CD4-positive, alpha-beta memory T cell (primary cell): Measurements from ENCODE around the gene OAF. TPM values are rescaled to one million over a fixed set of nuclear protein-coding genes. Genes with fewer than 3 reads are reported as not detected.
"Not testable (repeated sequence)": the region's sequence is repeated elsewhere in the genome, so short reads cannot be mapped to it uniquely, and the experiment has no call there.

ENCODE experiments used
- CTCF ChIA-PET: fragments of 350-600 bp; sonication (Branson Sonifier 250); formaldehyde crosslinking; loops from one replicate; lab custom pipeline; 2021; ENCODE audit warnings: inconsistent platforms; ENCODE audit not compliant: partially characterized antibody; lab: Charles Lee
- POLR2A ChIA-PET: fragments of 350-600 bp; sonication (Branson Sonifier 250); formaldehyde crosslinking; loops from one replicate; lab custom pipeline; 2021; ENCODE audit not compliant: partially characterized antibody; lab: Charles Lee
- DNase-seq, 5 donors: peaks; one replicate each; pipeline versions ENCODE4 v3.0.0 to v3.0.0-alpha.2; 2020 to 2022; ENCODE audit warnings: mixed read lengths in 1 of 5
- H3K27ac ChIP-seq: one replicate; pipeline ENCODE4 v1.7.0; 2013; ENCODE audit warnings: low read depth, low read length
- H3K27me3 ChIP-seq: 2 replicates; pipeline ENCODE4 v1.7.0; 2013; ENCODE audit warnings: mild to moderate bottlenecking, low read length, moderate library complexity; ENCODE audit not compliant: insufficient read depth
- H3K36me3 ChIP-seq: 2 replicates; pipeline ENCODE4 v1.7.0; 2013; ENCODE audit warnings: mild to moderate bottlenecking, low read length, moderate library complexity; ENCODE audit not compliant: insufficient read depth
- H3K4me1 ChIP-seq: 2 replicates; pipeline ENCODE4 v1.7.0; 2013; ENCODE audit warnings: mild to moderate bottlenecking, low read length, moderate library complexity; ENCODE audit not compliant: insufficient read depth
- H3K4me3 ChIP-seq, 2 donors: one replicate each; pipeline ENCODE4 v1.7.0; 2013; ENCODE audit warnings: low read length in 2 of 2, mild to moderate bottlenecking in 1 of 2
- H3K9me3 ChIP-seq, 2 donors: one replicate each; pipeline ENCODE4 v1.7.0; 2013; ENCODE audit warnings: low read length in 2 of 2, control low read depth in 1 of 2; ENCODE audit not compliant: control insufficient read depth in 1 of 2
- H3K27ac Mint-ChIP-seq, 7 donors: one replicate each; pipeline ENCODE4 v1.8.0; 2020 to 2021; ENCODE audit warnings: mixed read lengths in 7 of 7, mild to moderate bottlenecking in 6 of 7, inconsistent platforms in 3 of 7, moderate library complexity in 3 of 7
- H3K27me3 Mint-ChIP-seq, 2 donors: one replicate each; pipeline ENCODE4 v1.8.0; 2020 to 2021; ENCODE audit warnings: mixed read lengths in 2 of 2
- H3K36me3 Mint-ChIP-seq, 2 donors: one replicate each; pipeline ENCODE4 v1.8.0; 2020 to 2021; ENCODE audit warnings: mixed read lengths in 2 of 2, inconsistent platforms in 1 of 2, mild to moderate bottlenecking in 1 of 2
- H3K4me1 Mint-ChIP-seq, 4 donors: one replicate each; pipeline ENCODE4 v1.8.0; 2020 to 2021; ENCODE audit warnings: mixed read lengths in 4 of 4, mild to moderate bottlenecking in 1 of 4
- H3K4me3 Mint-ChIP-seq, 8 donors: one replicate each; pipeline ENCODE4 v1.8.0; 2020 to 2021; ENCODE audit warnings: mixed read lengths in 8 of 8, mild to moderate bottlenecking in 7 of 8, moderate library complexity in 6 of 8, inconsistent platforms in 3 of 8
- H3K9me3 Mint-ChIP-seq, 8 donors: one replicate each; pipeline ENCODE4 v1.8.0; 2020 to 2021; ENCODE audit warnings: mixed read lengths in 8 of 8, mild to moderate bottlenecking in 5 of 8, inconsistent platforms in 3 of 8, moderate library complexity in 1 of 8
- intact Hi-C: fragments of 100-400 bp; cut with micrococcal nuclease; formaldehyde crosslinking; loops from one replicate; pipeline ENCODE4 v1.15.1; 2023
- polyA plus RNA-seq, 2 donors: library from polyadenylated mRNA; unstranded; fragments of 300-500 nt; fragmentation: Illumina TruSeq; gene quantifications; one replicate each; pipeline ENCODE4 v1.2.3, GENCODE V29; 2021
- total RNA-seq, 2 experiments: library from RNA; stranded (reverse); gene quantifications; one replicate each; pipeline ENCODE4 v1.2.3, GENCODE V29; 2021

Gene OAF
- total and polyA plus RNA-seq, 4 experiments from 2014 or later: 1.3 to 2.6 (median 1.7) TPM

- H3K36me3 ChIP-seq: no peaks in the 10 kb centered on the region
- no peak overlapping the region for H3K4me3 Mint-ChIP-seq
- no peak overlapping the region for H3K27ac Mint-ChIP-seq
- peaks cover 25 to 28% of the 10 kb centered on the region in 2 donors for H3K27me3 Mint-ChIP-seq
- no peaks in the 10 kb centered on the region for H3K9me3 ChIP-seq
- intact Hi-C loops: no loop called here
- peaks cover 15% of the 10 kb centered on the region for H3K4me1 ChIP-seq
- H3K9me3 Mint-ChIP-seq: no peaks in the 10 kb centered on the region
- no peaks in the 10 kb centered on the region for H3K36me3 Mint-ChIP-seq
- ChIA-PET CTCF (interaction anchor here (2.2 kb wide), 1 partner anchor 10 kb away, joined by 6 read pairs; no protein-coding TSS in a partner anchor), POLR2A (no interaction called here)
- H3K4me1 Mint-ChIP-seq: peaks cover 2 to 15% (median 8%) of the 10 kb centered on the region in 4 donors
- H3K27me3 ChIP-seq: peaks cover 7% of the 10 kb centered on the region
- H3K4me3 ChIP-seq: no peak overlapping the region
- DNase-seq: no peak
- no peak overlapping the region for H3K27ac ChIP-seq
These were observed 34.6 kb downstream of the OAF start for GRCh38 chr11:120245434-120245833.

- POLR2A ChIA-PET: no interaction called here
- Histone ChIP-seq H3K36me3 (no peaks in the 10 kb centered on the region), H3K27me3 (peaks cover 4% of the 10 kb centered on the region), H3K4me1 (peaks cover 15% of the 10 kb centered on the region), H3K4me3 (no peak overlapping the region), H3K9me3 (no peaks in the 10 kb centered on the region), H3K27ac (no peak overlapping the region)
- Mint-ChIP-seq H3K36me3 (no peaks in the 10 kb centered on the region), H3K4me1 (peaks cover 2 to 15% (median 8%) of the 10 kb centered on the region in 4 donors), H3K4me3 (peak overlapping the region in 3 of 8 donors; percentile 26 to 44 (median 27)), H3K27me3 (peaks cover 13 to 14% of the 10 kb centered on the region in 2 donors), H3K27ac (no peak overlapping the region), H3K9me3 (no peaks in the 10 kb centered on the region)
- CTCF ChIA-PET: interaction anchor here (1.1 kb wide), 1 partner anchor 1967 kb away, joined by 3 read pairs; no protein-coding TSS in a partner anchor
- no peak for DNase-seq
- intact Hi-C loops: no loop called here
These were observed 37.9 kb downstream of the OAF start for GRCh38 chr11:120248551-120249278.

GRCh38 chr11:120249279-120250262 lies 38.7 kb downstream of the OAF start:
- H3K36me3 Mint-ChIP-seq: no peaks in the 10 kb centered on the region
- POLR2A ChIA-PET: no interaction called here
- H3K4me1 ChIP-seq: peaks cover 15% of the 10 kb centered on the region
- no peaks in the 10 kb centered on the region for H3K9me3 ChIP-seq
- intact Hi-C loops: no loop called here
- no peak overlapping the region for H3K4me3 ChIP-seq
- CTCF ChIA-PET: no interaction called here
- peaks cover 4% of the 10 kb centered on the region for H3K27me3 ChIP-seq
- no peak overlapping the region for H3K27ac ChIP-seq
- peak overlapping the region in 1 of 8 donors; percentile 44 for H3K4me3 Mint-ChIP-seq
- H3K4me1 Mint-ChIP-seq: peaks cover 2 to 15% (median 8%) of the 10 kb centered on the region in 4 donors
- H3K9me3 Mint-ChIP-seq: no peaks in the 10 kb centered on the region
- H3K27ac Mint-ChIP-seq: no peak overlapping the region
- H3K27me3 Mint-ChIP-seq: peaks cover 17 to 22% of the 10 kb centered on the region in 2 donors
- no peaks in the 10 kb centered on the region for H3K36me3 ChIP-seq
- no peak for DNase-seq

- H3K9me3 Mint-ChIP-seq, POLR2A ChIA-PET, H3K4me3 ChIP-seq, DNase-seq, H3K4me3 Mint-ChIP-seq, H3K4me1 ChIP-seq, H3K36me3 ChIP-seq, CTCF ChIA-PET, H3K27ac ChIP-seq, H3K36me3 Mint-ChIP-seq, intact Hi-C loops, H3K9me3 ChIP-seq, H3K27ac Mint-ChIP-seq: not testable (repeated sequence)
- Mint-ChIP-seq H3K4me1 (peaks cover 2 to 18% (median 7%) of the 10 kb centered on the region in 4 donors), H3K27me3 (peaks cover 20 to 40% of the 10 kb centered on the region in 2 donors)
- H3K27me3 ChIP-seq: peaks cover 18% of the 10 kb centered on the region
These were observed 42.5 kb downstream of the OAF start for GRCh38 chr11:120253377-120253776.

GRCh38 chr11:120254788-120255518 lies 44.1 kb downstream of the OAF start:
- H3K9me3 ChIP-seq: no peaks in the 10 kb centered on the region
- H3K27ac ChIP-seq: no peak overlapping the region
- intact Hi-C loops: no loop called here
- Mint-ChIP-seq H3K27ac (no peak overlapping the region), H3K4me1 (peaks cover 0 to 9% (median 0%) of the 10 kb centered on the region in 4 donors), H3K27me3 (peaks cover 18 to 43% of the 10 kb centered on the region in 2 donors), H3K36me3 (no peaks in the 10 kb centered on the region), H3K9me3 (no peaks in the 10 kb centered on the region), H3K4me3 (no peak overlapping the region)
- DNase-seq: no peak
- H3K36me3 ChIP-seq: no peaks in the 10 kb centered on the region
- peaks cover 18% of the 10 kb centered on the region for H3K27me3 ChIP-seq
- no peaks in the 10 kb centered on the region for H3K4me1 ChIP-seq
- no peak overlapping the region for H3K4me3 ChIP-seq
- ChIA-PET POLR2A (no interaction called here), CTCF (no interaction called here)

- POLR2A ChIA-PET: no interaction called here
- Histone ChIP-seq H3K27me3 (peaks cover 19% of the 10 kb centered on the region), H3K27ac (no peak overlapping the region), H3K4me1 (no peaks in the 10 kb centered on the region), H3K4me3 (no peak overlapping the region), H3K36me3 (no peaks in the 10 kb centered on the region), H3K9me3 (no peaks in the 10 kb centered on the region)
- DNase-seq: no peak
- Mint-ChIP-seq H3K4me3 (no peak overlapping the region), H3K27me3 (peaks cover 16 to 43% of the 10 kb centered on the region in 2 donors), H3K4me1 (peaks cover 0 to 5% (median 0%) of the 10 kb centered on the region in 4 donors), H3K9me3 (no peaks in the 10 kb centered on the region), H3K27ac (no peak overlapping the region), H3K36me3 (no peaks in the 10 kb centered on the region)
- CTCF ChIA-PET: no interaction called here
- intact Hi-C loops: no loop called here
These were observed 44.7 kb downstream of the OAF start for GRCh38 chr11:120255519-120255866.
